Putamen (tissue), 1 donor: ENCODE results near the gene TMIE.

Experiments used
- DNase-seq: peaks from one replicate; pipeline ENCODE4 v3.0.0-alpha.2; 2016; ENCODE audit warnings: low spot score

TMIE gene

GRCh38 chr3:46701181-46701939 lies at the start of gene TMIE:
Gene TMIE (plus strand): TSS chr3:46701392. CDS start chr3:46701488, 96 bp downstream.
- DNase-seq: no peak

DNA sequence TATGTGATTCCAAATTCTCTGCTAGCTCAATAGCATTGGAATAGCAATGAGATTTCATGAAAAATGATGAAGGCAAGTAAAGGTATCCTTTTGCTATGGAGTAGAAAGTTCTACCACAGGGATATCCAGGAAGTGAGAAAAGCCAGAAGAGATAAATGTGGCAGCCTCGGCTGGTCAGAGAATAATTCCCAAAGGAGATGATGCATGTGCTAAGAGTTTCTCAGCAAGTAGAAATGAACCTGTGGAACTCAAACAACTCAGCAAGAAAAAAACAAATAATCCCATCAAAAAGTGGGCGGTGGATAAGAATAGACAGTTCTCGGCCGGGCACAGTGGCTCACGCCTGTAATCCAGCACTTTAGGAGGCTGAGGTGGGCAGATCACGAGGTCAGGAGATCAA lies 45.9 kb upstream of the TMIE start:
- no peak for DNase-seq

- DNase-seq: no peak
These were observed 44.2 kb upstream of the TMIE start for GRCh38 chr3:46656778-46657556.

DNA sequence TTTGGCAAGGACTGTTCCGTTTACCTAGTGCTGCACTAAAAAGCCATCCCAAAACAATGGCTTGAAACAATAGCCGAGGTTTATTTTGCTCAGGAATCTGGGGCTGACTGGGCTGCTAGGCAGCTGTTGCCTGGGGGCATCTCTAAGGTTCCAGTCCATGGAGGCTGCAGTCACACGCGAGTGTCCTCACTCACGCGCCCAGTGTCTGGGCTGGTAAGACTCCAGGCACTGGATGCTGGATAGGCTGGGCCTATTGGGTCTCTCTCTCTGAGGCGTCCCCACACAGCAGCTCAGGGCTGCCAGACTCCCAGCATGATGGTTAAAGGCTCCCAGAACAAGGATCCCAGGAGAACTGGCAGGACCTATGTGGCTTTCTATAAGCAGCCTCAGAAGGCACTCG lies 41.9 kb upstream of the TMIE start:
- no peak for DNase-seq

- DNase-seq: no peak
These were observed 41.2 kb upstream of the TMIE start for GRCh38 chr3:46660003-46660402.

- DNase-seq: no peak
These were observed 40.4 kb upstream of the TMIE start for GRCh38 chr3:46660543-46661523.

GRCh38 chr3:46661776-46662766 lies 39.1 kb upstream of the TMIE start:
- no peak for DNase-seq

GRCh38 chr3:46662771-46663551 lies 38.2 kb upstream of the TMIE start:
- peak; percentile 15 for DNase-seq

DNA sequence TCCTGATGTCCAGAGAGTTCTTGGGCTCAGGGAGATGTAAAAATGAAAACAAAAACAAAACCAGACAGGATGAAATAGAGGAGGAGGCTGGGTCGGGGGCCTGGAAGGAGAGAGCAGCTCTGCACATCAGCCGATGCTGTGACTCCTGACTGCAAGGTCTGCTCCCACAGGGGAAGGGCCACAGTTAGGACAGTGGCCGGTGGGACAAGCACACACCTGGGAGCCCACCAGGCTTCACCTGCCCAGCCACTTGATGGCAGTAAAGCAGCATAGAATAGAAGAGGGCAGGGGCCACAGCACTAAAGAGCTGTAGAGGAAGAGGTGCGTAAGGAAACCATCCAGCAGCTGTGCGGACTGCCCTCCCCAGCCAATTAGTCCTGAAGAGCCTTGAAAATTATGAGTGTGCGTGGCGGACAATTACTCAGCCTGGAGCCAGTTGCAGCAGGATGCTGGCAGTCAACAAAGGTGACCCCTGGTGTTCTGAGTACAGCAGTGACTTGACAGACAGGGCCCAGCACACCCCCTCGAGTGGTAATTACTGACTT lies 37.5 kb upstream of the TMIE start:
- no peak for DNase-seq

- DNase-seq: no peak
These were observed 36.8 kb upstream of the TMIE start for GRCh38 chr3:46664188-46664970.

GRCh38 chr3:46664971-46665762 lies 36.0 kb upstream of the TMIE start:
- no peak for DNase-seq

DNA sequence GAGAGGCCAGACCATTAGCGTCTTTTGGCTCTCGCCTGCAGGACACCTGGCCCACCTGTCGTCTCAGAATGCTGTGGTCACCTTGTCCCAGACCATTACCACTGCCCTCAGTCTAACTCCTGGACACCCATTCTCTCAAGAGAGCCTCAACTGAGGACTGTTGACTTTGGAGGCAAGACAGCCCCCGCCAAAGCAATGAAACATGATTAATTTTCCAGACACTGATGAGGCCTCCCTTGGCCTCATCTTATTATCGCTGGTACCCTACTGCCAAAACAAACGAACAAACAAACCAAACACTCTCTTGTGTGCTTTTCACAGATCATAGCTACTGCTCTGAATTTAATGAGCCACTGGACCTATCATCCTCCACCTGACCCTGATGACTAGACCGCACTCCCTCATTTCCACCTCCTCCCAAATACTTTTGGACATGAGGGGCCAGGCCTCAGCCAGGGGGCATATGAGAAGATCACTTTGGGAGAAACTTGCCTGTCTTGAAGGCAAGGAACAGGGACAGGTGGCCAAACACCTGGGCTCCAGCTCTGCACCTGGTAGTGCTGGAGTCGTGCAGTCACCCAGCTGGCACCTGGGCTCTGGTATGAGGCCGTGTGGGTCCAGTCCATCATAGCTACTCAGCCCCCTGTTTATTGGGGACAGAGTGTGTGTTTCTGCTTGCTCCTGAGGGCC lies 35.3 kb upstream of the TMIE start:
- DNase-seq: no peak

GRCh38 chr3:46666453-46666845 lies 34.7 kb upstream of the TMIE start:
- DNase-seq: no peak

- DNase-seq: no peak
These were observed 34.1 kb upstream of the TMIE start for GRCh38 chr3:46667061-46667621.

DNA sequence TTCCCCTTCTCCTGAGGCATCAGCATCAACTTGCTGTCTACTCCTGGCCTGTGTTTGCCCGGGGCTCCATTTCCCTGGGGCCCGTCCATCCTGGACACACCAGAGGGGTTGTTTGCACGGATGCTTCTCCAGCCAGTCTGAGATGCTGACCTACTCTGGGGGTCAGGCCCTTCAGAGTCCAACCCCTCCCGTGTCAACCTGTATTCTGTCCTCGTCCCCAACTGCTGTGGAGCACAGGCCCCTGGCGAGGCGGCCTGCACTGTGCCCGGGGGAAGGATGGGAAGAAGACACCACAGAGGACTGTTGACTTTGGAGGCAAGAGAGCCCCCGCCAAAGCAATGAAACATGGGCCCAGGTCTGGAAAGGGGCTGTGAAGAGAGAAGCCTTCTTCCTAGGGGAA lies 33.5 kb upstream of the TMIE start:
- no peak for DNase-seq

GRCh38 chr3:46668116-46668515 lies 33.1 kb upstream of the TMIE start:
- no peak for DNase-seq

DNA sequence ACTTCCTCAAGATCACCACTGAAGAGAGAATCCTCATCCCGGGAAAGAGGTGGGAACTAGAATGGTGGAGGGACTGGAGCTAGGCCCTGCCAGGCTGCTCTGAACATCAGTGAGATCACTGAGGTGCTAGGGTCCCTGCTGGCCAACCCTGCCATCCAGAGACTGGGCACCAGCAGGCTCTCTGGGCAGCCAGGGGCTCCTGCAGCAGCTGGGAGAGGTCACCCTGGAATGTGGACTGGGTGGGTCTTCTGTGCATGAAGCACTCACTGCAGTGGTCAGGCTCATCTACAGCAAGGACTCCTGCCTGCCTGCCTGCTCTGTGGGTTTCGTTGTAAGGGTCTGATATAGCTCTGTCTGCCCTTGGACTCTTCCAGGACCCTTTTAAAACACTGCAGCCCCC lies 32.6 kb upstream of the TMIE start:
- no peak for DNase-seq
